Cardiac fibroblast (primary cell): Measurements from ENCODE around the gene HBZ.

ENCODE experiments used
- DNase-seq, 2 donors: peaks; one replicate each; pipeline versions ENCODE4 v3.0.0 to v3.0.0-alpha.2; 2010; ENCODE audit warnings: low read depth in 2 of 2
- H3K4me3 ChIP-seq, 2 donors: replicated peaks in 1 of 2; 1 replicate in 1 of 2; 2 replicates in 1 of 2; pipeline ENCODE4 v1.5.1; 2011; ENCODE audit warnings: low read depth in 2 of 2, low read length in 2 of 2, mild to moderate bottlenecking in 2 of 2, moderate library complexity in 1 of 2
- CTCF ChIP-seq: IDR thresholded peaks from one replicate; pipeline ENCODE4 v1.5.1; 2011; ENCODE audit warnings: low read depth, mild to moderate bottlenecking, low read length, inconsistent platforms

The HBZ gene

GRCh38 chr16:180101-180675, 27.7 kb downstream of the HBZ start, which contains the start of gene HBQ1:
TSS of gene HBQ1 (plus strand) at chr16:180459. CDS start at chr16:180487, 28 bp downstream.
- peak; percentile 17 to 29 for DNase-seq
- no peak for TF ChIP-seq CTCF
- H3K4me3 ChIP-seq, result peak within 1 kb of the TSS; percentile 21 to 35

GRCh38 chr16:180681-181564, 28.5 kb downstream of the HBZ start:
- peak overlapping the region; percentile 21 to 35 for H3K4me3 ChIP-seq
- peak; percentile 62 to 63 for DNase-seq
- no peak for TF ChIP-seq CTCF

GRCh38 chr16:181565-182021, 29.1 kb downstream of the HBZ start:
- no peak overlapping the region for H3K4me3 ChIP-seq
- peak; percentile 11 to 21 for DNase-seq
- TF ChIP-seq CTCF, result peak; percentile 88

DNA sequence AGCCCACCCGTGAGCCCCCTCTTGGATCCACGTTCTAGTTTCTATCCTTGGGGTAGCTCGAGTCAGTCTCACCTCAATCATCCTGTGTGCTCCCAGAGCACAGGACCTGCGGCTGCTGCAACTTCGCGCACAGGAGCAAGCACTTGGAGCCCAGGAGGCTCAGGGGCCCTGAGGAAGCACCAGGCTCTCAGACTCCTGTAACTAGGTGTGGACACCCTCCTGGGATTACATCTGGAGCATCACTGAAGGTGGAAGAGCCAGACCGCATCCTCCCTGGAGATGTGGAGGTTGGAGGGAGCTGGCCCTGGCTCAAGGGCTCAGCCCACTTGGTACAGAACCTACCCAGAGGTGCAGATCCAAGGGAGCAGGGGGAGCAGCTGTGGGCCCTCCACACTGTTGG, 30.6 kb downstream of the HBZ start:
- no peak overlapping the region for H3K4me3 ChIP-seq
- TF ChIP-seq CTCF, result no peak
- DNase-seq, result no peak

DNA sequence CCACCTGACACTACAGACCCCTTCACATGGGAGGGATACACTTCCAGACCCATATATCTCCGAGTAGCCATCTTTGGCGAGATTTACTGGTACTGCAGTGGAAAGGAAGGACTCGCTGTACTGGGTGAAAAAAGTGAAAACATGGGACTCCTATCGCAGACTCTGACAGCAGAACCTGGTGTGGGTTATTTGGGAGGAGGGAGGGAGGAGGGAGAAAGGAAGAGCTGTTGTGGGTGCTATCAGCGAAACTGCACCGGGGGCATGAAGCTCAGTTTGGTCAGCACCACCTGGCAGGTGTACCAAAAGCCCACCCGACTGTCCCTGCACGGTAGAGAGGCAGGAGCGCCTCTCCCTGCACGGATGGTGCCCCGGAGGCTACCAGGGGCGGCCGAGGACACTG, 32.8 kb downstream of the HBZ start:
- H3K4me3 ChIP-seq, result no peak overlapping the region
- no peak for TF ChIP-seq CTCF
- DNase-seq, result no peak

GRCh38 chr16:185691-186090, 33.2 kb downstream of the HBZ start:
- no peak for DNase-seq
- TF ChIP-seq CTCF, result no peak
- H3K4me3 ChIP-seq, result no peak overlapping the region
